Measurements from ENCODE around the gene SAMD5.
A peak's percentile ranks its signal among the peaks of the same experiment; 100 is the strongest.

The SAMD5 gene

DNA sequence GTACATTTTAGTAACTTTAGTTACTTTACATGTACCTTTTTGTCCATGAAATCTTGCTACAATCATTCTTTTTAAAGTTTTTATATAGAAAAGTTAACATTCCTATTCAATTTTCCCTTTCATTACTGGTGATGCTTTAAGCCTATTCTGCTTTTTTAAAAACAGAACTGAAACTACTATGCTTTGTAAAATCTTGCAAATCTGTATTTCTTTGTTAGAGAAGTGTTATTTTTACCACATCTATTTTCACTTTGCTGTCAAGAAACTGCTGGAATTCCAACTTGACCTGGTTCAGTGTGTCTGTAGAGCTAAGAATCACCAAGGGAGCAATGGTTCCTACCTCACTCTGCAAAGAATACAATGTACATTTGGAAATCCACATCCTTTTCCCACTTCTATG, 21.8 kb upstream of the SAMD5 start:
- no peak overlapping the region for H3K27ac ChIP-seq
- TF ChIP-seq, protein P1, sequence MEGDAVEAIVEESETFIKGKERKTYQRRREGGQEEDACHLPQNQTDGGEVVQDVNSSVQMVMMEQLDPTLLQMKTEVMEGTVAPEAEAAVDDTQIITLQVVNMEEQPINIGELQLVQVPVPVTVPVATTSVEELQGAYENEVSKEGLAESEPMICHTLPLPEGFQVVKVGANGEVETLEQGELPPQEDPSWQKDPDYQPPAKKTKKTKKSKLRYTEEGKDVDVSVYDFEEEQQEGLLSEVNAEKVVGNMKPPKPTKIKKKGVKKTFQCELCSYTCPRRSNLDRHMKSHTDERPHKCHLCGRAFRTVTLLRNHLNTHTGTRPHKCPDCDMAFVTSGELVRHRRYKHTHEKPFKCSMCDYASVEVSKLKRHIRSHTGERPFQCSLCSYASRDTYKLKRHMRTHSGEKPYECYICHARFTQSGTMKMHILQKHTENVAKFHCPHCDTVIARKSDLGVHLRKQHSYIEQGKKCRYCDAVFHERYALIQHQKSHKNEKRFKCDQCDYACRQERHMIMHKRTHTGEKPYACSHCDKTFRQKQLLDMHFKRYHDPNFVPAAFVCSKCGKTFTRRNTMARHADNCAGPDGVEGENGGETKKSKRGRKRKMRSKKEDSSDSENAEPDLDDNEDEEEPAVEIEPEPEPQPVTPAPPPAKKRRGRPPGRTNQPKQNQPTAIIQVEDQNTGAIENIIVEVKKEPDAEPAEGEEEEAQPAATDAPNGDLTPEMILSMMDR (conservative IDR thresholded peaks at IDR 0.05): no peak
- no peak for TF ChIP-seq ZFX (IDR thresholded peaks at IDR 0.05)

DNA sequence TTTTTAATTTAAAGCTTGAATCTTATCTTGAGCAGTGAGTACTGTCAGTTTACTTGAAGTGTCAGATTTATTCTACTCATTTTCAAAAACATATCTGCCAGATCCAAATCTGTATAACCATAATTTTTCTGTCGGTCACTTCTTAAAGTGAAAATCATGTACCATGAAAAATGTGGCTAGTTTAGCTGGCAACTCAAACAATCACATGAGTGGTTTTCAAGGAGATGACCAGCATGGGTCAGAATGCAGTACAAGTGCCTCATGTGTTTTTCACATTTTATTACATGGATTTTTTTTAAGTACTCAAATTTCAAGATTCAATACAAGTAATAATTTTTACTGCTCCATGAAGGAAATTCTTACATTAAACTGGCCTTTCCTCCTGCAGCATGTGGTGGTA, 11.0 kb upstream of the SAMD5 start:
- H3K27ac ChIP-seq: no peak overlapping the region
- no peak for TF ChIP-seq ZFX (IDR thresholded peaks at IDR 0.05)
- TF ChIP-seq, protein P1 (conservative IDR thresholded peaks at IDR 0.05): no peak

DNA sequence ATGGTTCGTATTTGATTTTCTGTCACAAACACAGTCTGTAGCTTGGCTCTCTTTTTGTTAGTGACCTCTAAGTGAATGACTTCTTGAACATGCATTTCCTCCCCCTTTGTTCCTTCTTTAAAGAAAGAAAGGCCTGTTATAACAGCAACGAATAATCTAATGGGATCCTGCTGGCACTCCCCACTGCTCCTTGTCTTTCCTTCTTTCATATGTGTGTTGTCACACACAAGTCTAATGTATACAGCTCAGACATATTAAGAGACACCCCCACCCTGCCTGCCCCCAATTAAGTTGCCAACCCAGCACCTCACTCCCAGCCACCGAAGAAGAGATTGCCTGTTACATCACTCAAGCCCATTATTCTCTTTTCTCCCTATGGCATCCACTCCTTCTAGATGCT, 4.9 kb upstream of the SAMD5 start:
- TF ChIP-seq ZFX (IDR thresholded peaks at IDR 0.05): no peak
- TF ChIP-seq, protein P1 (conservative IDR thresholded peaks at IDR 0.05): no peak
- no peak overlapping the region for H3K27ac ChIP-seq

DNA sequence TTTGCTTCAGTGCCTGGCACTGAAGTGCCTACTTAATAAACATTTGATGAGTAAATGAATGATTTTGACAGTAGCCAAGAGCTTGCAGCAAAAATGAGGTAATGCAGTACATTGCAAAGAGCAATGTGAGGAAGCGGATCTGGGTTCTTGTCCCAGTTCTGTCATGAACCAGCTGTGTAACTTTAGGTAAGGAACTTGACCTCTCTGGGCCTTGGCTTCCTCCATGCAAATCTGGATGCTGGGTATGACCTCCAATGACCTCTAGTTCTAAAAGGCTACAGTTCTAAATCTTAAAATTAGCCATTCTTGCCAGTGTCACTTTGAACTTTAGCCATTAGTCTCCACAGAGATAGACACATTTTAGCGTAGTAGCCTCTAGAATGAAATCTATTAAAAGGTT, 3.6 kb upstream of the SAMD5 start:
- TF ChIP-seq ZFX (IDR thresholded peaks at IDR 0.05): no peak
- TF ChIP-seq, protein P1 (conservative IDR thresholded peaks at IDR 0.05): no peak
- no peak overlapping the region for H3K27ac ChIP-seq

DNA sequence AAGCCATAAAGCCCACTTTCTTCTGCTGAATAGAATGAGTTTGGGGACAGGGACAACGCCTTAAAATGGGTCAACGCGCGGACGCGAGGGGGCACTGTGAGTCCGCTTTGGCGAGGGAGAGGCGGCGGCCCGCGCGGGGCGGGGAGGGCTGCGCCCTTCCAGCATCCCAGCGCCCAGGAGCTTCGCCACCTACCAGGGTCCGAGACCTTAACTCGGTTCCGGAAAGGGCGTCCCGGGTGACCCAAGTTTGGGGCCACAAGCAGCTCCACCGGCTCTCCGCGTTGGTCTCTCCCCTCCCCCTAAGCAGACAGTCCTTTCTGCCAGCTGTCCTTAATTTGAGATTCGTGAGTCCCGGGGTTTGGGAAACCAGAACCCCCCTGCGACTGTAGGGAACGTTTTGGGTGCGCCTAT, 1.8 kb upstream of the SAMD5 start:
- no peak overlapping the region for H3K27ac ChIP-seq
- TF ChIP-seq, protein P1 (conservative IDR thresholded peaks at IDR 0.05): peak; percentile 90
- TF ChIP-seq ZFX (IDR thresholded peaks at IDR 0.05): no peak

DNA sequence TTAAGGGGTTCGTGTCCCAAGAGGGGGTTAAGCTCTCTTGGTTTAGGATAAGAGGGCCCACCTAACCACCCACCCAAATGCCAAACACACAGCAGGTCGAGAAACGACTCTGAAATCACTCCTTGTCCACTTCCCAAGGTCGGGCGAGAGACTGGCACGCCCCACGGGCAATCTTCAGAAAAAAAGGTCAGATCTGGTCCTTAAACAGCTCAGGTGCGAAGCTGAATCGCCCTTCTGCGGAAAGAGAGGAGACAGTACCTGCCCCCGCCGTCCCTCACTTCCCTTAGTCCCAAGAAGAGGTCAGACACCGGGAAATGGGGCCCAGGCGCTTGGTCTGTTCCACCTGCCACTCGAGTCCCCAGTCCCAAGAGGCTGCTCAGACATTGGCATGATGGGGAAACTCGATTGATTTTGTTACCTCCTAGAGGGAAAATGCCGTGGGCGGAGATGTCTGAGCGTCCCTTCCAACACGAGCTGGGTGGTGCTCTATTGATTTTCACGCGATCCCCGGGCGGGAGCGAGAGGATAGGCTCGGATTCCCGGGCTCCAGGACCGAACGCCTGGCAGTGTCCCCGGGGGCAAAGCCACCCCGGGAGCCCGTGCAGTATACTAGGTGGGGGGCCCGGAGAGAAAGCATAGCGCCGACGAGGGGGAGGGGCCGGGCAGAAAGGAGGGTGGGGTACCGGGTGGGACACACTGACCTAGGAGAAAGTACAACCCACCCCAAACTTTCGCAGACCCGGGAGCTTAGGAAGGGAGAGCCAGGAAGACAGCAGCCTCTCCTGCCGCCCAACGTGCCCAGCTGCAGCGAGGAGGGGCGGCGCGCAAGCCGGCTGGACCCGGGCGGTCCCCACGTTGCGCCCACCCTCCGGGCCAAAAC, 1.1 kb upstream of the SAMD5 start:
- no peak overlapping the region for H3K27ac ChIP-seq
- no peak for TF ChIP-seq ZFX (IDR thresholded peaks at IDR 0.05)
- TF ChIP-seq, protein P1 (conservative IDR thresholded peaks at IDR 0.05): no peak

DNA sequence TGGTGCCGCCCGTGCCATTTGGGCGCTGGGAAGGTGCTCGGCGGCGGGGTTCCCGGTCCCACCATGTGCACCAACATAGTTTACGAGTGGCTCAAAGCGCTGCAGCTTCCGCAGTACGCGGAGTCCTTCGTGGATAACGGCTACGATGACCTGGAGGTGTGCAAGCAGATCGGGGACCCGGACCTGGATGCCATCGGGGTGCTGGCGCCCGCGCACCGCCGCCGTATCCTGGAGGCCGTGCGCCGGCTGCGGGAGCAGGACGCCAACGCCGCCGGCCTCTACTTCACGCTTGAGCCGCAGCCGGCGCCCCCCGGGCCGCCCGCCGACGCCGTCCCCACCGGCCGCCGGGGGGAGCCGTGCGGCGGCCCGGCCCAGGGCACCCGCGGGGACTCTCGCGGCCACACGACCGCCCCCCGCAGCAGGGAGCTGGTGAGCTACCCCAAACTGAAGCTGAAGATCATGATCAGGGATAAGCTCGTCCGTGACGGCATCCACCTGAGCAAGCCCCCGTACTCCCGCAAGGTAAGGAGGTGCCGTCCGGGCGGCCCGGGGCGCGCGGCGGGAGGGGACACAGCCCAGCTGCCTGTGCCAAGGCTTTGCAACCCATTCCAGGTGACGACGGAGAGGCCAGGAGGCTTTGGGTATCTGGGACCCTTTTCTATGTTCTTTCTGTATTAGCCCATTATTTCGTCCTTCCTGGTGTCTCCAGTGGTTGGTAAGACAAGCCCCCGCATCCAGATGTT, 547 bp downstream of the SAMD5 start:
- TF ChIP-seq ZFX (IDR thresholded peaks at IDR 0.05): no peak
- TF ChIP-seq, protein P1 (conservative IDR thresholded peaks at IDR 0.05): peak; percentile 34
- no peak overlapping the region for H3K27ac ChIP-seq
